Stomach (tissue), 4 donors: ENCODE results near the gene FAM72C.
"Not testable (repeated sequence)": the region's sequence is repeated elsewhere in the genome, so short reads cannot be mapped to it uniquely, and the experiment has no call there.

Source experiments
- CTCF ChIP-seq, 7 experiments: fragments of 450-650 bp in 4 of 7; fragments of 200-600 bp in 3 of 7; sonication (generic) in 3 of 7; IDR thresholded peaks; one replicate each; pipeline ENCODE4 v1.5.1; 2016 to 2019; ENCODE audit warnings: antibody characterized with exemption in 7 of 7, control low read depth in 2 of 7, mild to moderate bottlenecking in 1 of 7
- POLR2A ChIP-seq, 4 donors: fragments of 450-650 bp; IDR thresholded peaks; one replicate each; pipeline ENCODE4 v1.6.1; 2016; ENCODE audit warnings: antibody characterized with exemption in 4 of 4, control low read depth in 2 of 4, mild to moderate bottlenecking in 1 of 4, moderate library complexity in 1 of 4

GRCh38 chr1:143989427-143989712 is 17.6 kb upstream of the FAM72C start:
- not testable (repeated sequence) for TF ChIP-seq POLR2A, CTCF (IDR thresholded peaks at IDR 0.05)
